Lower leg skin (tissue), 4 donors: Measurements from ENCODE around the gene ENDOV. TPM values are rescaled to one million over a fixed set of nuclear protein-coding genes. Genes with fewer than 3 reads are reported as not detected.

Source experiments
- DNase-seq, 2 donors: peaks; one replicate each; pipeline ENCODE4 v3.0.0-alpha.2; 2019; ENCODE audit warnings: low spot score in 2 of 2
- H3K4me3 ChIP-seq: fragments of 200-600 bp; sonication (generic); 2 replicates; pipeline ENCODE4 v1.5.1; 2017; ENCODE audit warnings: mild to moderate bottlenecking, low read depth; ENCODE audit not compliant: poor library complexity, severe bottlenecking
- POLR2A ChIP-seq, 2 donors: fragments of 450-650 bp; IDR thresholded peaks; one replicate each; pipeline ENCODE4 v1.6.1; 2016 to 2017; ENCODE audit warnings: antibody characterized with exemption in 2 of 2, mild to moderate bottlenecking in 1 of 2, moderate library complexity in 1 of 2
- WGBS, 2 donors: methylation state at CpG; one replicate each; pipeline ENCODE4 v1.1.5; 2018; 5-methylcytosine and 5-hydroxymethylcytosine counted together
- intact Hi-C: fragments of 100-400 bp; cut with DNase I; formaldehyde crosslinking; loops from one replicate; pipeline ENCODE4 v1.15.0; 2023; ENCODE audit warnings: low total_unique reads
- total RNA-seq, 4 donors: library from RNA; depleted of rRNA; stranded (reverse); fragments of >200 nt; gene quantifications; one replicate each; pipeline ENCODE4 v1.1.0, GENCODE V29; 2016
- TF ChIP-seq, protein P1 (sequence below), 3 donors: fragments of 450-650 bp; IDR thresholded peaks; one replicate each; pipeline ENCODE4 v1.5.1; 2016; ENCODE audit warnings: antibody characterized with exemption in 3 of 3, mild to moderate bottlenecking in 3 of 3, moderate library complexity in 2 of 3

ENDOV gene
- total RNA-seq, 4 donors from 2014 or later = 13.7 to 26.8 (median 21.3) TPM

DNA sequence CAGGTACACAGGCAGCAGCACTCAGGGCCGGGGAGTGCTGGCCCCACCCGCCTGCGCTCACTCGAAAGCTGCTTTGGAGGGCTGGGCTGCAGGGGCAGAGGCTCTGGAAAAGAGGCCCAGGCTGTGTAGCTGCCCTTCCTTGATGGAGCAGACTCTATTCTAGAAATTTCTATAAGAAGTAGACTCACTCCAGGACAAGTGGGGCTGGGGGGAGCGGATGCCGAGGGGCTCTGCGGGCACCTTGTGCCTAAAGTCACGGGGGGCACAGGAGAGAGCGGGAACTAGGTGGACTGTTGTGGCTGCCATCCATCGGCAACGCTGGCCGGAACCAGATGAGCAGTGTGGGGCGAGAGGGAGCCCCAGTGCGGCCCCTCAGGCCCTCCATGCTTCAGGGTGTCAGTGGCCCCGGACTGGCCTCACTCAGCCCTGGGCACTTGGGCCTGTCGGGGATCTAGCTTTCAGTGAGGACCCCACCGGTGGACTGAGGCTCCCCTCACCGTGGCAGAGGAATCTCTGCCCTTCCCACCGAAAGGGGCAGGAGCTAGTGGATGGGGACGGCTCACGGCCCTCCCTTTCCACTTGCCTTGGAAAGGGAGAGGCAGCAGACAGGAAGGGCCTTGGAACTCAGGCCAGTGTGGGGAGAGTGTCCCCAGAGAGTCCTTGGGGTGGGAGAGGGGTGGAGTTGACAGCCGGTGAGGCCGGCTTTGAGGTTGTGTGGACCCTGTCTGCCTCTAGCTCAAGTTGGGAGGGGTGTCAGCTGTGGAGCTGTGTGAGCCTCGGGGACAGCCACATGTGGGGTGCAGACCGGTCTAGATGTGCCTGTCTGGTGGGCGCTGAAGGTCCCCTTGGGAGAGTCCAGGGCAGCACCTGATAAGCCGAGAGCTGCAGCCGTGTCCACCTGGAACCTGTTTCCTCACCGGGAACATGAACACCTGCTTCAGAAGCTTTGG lies 16.6 kb downstream of the ENDOV start:
- 78 to 81% methylated on average over 24 to 28 of the region's 29 CpGs for WGBS, 2 donors
- no peak overlapping the region for H3K4me3 ChIP-seq
- no peak for DNase-seq
- TF ChIP-seq, protein P1, sequence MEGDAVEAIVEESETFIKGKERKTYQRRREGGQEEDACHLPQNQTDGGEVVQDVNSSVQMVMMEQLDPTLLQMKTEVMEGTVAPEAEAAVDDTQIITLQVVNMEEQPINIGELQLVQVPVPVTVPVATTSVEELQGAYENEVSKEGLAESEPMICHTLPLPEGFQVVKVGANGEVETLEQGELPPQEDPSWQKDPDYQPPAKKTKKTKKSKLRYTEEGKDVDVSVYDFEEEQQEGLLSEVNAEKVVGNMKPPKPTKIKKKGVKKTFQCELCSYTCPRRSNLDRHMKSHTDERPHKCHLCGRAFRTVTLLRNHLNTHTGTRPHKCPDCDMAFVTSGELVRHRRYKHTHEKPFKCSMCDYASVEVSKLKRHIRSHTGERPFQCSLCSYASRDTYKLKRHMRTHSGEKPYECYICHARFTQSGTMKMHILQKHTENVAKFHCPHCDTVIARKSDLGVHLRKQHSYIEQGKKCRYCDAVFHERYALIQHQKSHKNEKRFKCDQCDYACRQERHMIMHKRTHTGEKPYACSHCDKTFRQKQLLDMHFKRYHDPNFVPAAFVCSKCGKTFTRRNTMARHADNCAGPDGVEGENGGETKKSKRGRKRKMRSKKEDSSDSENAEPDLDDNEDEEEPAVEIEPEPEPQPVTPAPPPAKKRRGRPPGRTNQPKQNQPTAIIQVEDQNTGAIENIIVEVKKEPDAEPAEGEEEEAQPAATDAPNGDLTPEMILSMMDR (IDR thresholded peaks at IDR 0.05) = no peak
- no peak for TF ChIP-seq POLR2A (IDR thresholded peaks at IDR 0.05)
- intact Hi-C loops = no loop called here

DNA sequence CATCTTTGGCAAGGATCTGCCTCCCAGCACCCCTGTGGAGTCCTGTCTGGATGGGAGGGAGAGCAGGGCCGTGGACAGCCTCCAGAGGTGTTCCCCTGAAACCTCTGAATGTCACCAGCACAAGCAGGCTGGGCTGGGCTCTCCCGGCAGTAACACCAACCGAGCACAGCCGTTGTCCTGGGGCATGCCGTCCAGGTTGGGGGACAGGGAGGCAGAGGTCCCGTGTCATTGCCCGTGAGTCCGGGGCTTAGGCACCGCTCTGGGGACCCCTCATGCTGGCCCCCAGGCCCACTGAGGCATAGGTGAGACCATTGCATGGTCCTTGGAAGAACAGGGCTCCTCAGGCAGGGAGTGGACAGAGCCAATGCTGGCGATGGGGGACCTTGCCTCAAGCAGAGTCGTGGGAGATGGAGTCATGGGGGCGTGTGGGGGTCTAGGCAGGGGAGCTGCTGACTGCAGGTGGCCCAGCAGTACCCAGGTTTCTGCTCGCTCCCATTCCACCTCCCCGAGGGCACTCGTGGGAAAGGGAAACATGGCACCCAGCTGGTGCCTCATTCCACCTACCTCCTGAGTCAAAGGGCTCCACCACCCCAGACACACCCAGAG lies 17.5 kb downstream of the ENDOV start:
- WGBS, 2 donors = 82 to 85% methylated on average over 6 to 14 of the region's 15 CpGs
- intact Hi-C loops = no loop called here
- DNase-seq = no peak
- TF ChIP-seq, protein P1 (IDR thresholded peaks at IDR 0.05) = no peak
- H3K4me3 ChIP-seq = no peak overlapping the region

DNA sequence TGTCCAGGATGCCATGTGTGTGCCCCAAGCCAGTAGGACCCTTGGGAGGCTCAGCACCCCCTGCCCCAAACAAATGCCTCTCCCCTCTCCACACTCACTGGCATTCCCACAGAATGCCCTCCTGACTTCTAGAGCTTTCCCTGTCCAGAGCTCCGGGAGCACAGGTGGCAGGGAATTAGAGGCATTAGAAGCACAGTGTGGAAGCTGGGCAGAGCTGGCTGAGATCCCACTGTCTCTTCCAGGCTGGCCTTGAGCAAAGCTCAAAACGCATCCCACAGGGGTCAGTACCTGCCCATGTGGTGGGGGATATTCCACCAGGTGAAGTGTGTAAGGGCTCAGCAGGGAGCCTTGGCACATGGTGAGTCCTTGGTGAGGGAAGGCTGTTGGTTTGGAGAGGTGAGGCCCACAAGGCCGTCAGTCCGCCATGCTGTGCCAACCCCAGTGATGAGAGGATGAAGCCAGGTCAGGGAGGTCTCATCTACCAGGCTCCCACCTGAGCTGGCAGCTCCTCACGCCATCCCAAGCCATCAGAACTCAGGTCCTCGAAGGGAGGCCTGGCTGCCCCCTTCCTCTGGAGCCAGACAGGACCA lies 18.1 kb downstream of the ENDOV start:
- no peak for DNase-seq
- intact Hi-C loops = no loop called here
- no peak overlapping the region for H3K4me3 ChIP-seq
- no peak for TF ChIP-seq POLR2A (IDR thresholded peaks at IDR 0.05)
- TF ChIP-seq, protein P1 (IDR thresholded peaks at IDR 0.05) = no peak
- WGBS, 2 donors = 85 to 94% methylated on average over 6 of the region's 6 CpGs

GRCh38 chr17:80433916-80434666 lies 19.1 kb downstream of the ENDOV start:
- intact Hi-C loops = no loop called here
- no peak for DNase-seq
- WGBS, 2 donors = 79 to 85% methylated on average over 12 of the region's 12 CpGs
- no peak overlapping the region for H3K4me3 ChIP-seq
- TF ChIP-seq POLR2A (IDR thresholded peaks at IDR 0.05) = no peak
- TF ChIP-seq, protein P1 (IDR thresholded peaks at IDR 0.05) = no peak

GRCh38 chr17:80437532-80437931 lies 22.6 kb downstream of the ENDOV start:
- no peak overlapping the region for H3K4me3 ChIP-seq
- TF ChIP-seq POLR2A (IDR thresholded peaks at IDR 0.05) = no peak
- TF ChIP-seq, protein P1 (IDR thresholded peaks at IDR 0.05) = no peak
- WGBS, 2 donors = 89 to 90% methylated on average over 9 to 10 of the region's 10 CpGs
- intact Hi-C loops = no loop called here
- DNase-seq = no peak
